Measurements from ENCODE around the gene ZMAT5. TPM values are rescaled to one million over a fixed set of nuclear protein-coding genes. Genes with fewer than 3 reads are reported as not detected.
A peak's percentile ranks its signal among the peaks of the same experiment; 100 is the strongest.

ZMAT5 gene
- total and polyA plus RNA-seq, 2 of the 13 experiments (the other 11 are each of a cell fraction or from before 2014, with no cell fraction given): 20.7 to 27.8 TPM

GRCh38 chr22:29799217-29799680, 32.4 kb upstream of the ZMAT5 start (continued):
- TF ChIP-seq, protein P1, sequence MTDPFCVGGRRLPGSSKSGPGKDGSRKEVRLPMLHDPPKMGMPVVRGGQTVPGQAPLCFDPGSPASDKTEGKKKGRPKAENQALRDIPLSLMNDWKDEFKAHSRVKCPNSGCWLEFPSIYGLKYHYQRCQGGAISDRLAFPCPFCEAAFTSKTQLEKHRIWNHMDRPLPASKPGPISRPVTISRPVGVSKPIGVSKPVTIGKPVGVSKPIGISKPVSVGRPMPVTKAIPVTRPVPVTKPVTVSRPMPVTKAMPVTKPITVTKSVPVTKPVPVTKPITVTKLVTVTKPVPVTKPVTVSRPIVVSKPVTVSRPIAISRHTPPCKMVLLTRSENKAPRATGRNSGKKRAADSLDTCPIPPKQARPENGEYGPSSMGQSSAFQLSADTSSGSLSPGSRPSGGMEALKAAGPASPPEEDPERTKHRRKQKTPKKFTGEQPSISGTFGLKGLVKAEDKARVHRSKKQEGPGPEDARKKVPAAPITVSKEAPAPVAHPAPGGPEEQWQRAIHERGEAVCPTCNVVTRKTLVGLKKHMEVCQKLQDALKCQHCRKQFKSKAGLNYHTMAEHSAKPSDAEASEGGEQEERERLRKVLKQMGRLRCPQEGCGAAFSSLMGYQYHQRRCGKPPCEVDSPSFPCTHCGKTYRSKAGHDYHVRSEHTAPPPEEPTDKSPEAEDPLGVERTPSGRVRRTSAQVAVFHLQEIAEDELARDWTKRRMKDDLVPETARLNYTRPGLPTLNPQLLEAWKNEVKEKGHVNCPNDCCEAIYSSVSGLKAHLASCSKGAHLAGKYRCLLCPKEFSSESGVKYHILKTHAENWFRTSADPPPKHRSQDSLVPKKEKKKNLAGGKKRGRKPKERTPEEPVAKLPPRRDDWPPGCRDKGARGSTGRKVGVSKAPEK (CRISPR knock-in tag; IDR thresholded peaks at IDR 0.05; ENCODE audit: borderline replicate concordance): no peak
- TF ChIP-seq HES4 (CRISPR knock-in tag; IDR thresholded peaks at IDR 0.05; ENCODE audit: borderline replicate concordance) (no peak), MZF1 (CRISPR knock-in tag; IDR thresholded peaks at IDR 0.05; ENCODE audit: borderline replicate concordance) (no peak), NFE2L1 (CRISPR knock-in tag; IDR thresholded peaks at IDR 0.05; ENCODE audit: borderline replicate concordance) (peak; percentile 97; the same call in 1 of the 2 replicates), ZNF556 (CRISPR knock-in tag; IDR thresholded peaks at IDR 0.05; ENCODE audit: borderline replicate concordance) (peak; percentile 49; the same call in 1 of the 2 replicates), KDM2A (CRISPR knock-in tag; IDR thresholded peaks at IDR 0.05; ENCODE audit: borderline replicate concordance, low read depth) (peak; percentile 41; the same call in 1 of the 2 replicates), U2AF2 (IDR thresholded peaks at IDR 0.05; ENCODE audit: low read depth, low read length) (no peak), HMGA1 (CRISPR knock-in tag; conservative IDR thresholded peaks at IDR 0.05) (no peak), ZMAT3 (CRISPR knock-in tag; conservative IDR thresholded peaks at IDR 0.05) (no peak), JUND (CRISPR knock-in tag; IDR thresholded peaks at IDR 0.05) (peak; percentile 64), ZNF230 (CRISPR knock-in tag; IDR thresholded peaks at IDR 0.05) (no peak), CC2D1A (CRISPR knock-in tag; IDR thresholded peaks at IDR 0.05) (no peak), ZNF792 (CRISPR knock-in tag; IDR thresholded peaks at IDR 0.05) (peak; percentile 68; the same call in 1 of the 2 replicates), LBX2 (CRISPR knock-in tag; IDR thresholded peaks at IDR 0.05; ENCODE audit: borderline replicate concordance) (no peak), ATF6 (CRISPR knock-in tag; conservative IDR thresholded peaks at IDR 0.05) (no peak), ZNF382 (CRISPR knock-in tag; IDR thresholded peaks at IDR 0.05; ENCODE audit: borderline replicate concordance) (no peak), ZNF143 (CRISPR knock-in tag; IDR thresholded peaks at IDR 0.05) (no peak), ATF2 (CRISPR knock-in tag; IDR thresholded peaks at IDR 0.05) (peak; percentile 30; the same call in 1 of the 2 replicates), KLF12 (CRISPR knock-in tag; IDR thresholded peaks at IDR 0.05; ENCODE audit: borderline replicate concordance) (no peak), ZNF282 (IDR thresholded peaks at IDR 0.05; ENCODE audit: partially characterized antibody) (no peak)
- TF ChIP-seq, protein P2, sequence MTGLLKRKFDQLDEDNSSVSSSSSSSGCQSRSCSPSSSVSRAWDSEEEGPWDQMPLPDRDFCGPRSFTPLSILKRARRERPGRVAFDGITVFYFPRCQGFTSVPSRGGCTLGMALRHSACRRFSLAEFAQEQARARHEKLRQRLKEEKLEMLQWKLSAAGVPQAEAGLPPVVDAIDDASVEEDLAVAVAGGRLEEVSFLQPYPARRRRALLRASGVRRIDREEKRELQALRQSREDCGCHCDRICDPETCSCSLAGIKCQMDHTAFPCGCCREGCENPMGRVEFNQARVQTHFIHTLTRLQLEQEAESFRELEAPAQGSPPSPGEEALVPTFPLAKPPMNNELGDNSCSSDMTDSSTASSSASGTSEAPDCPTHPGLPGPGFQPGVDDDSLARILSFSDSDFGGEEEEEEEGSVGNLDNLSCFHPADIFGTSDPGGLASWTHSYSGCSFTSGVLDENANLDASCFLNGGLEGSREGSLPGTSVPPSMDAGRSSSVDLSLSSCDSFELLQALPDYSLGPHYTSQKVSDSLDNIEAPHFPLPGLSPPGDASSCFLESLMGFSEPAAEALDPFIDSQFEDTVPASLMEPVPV (CRISPR knock-in tag; IDR thresholded peaks at IDR 0.05): no peak
- TF ChIP-seq, protein P3, sequence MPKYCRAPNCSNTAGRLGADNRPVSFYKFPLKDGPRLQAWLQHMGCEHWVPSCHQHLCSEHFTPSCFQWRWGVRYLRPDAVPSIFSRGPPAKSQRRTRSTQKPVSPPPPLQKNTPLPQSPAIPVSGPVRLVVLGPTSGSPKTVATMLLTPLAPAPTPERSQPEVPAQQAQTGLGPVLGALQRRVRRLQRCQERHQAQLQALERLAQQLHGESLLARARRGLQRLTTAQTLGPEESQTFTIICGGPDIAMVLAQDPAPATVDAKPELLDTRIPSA (CRISPR knock-in tag; IDR thresholded peaks at IDR 0.05; ENCODE audit: borderline replicate concordance): no peak
